HG03108 (cell line): ENCODE results near the gene IL2RA.
"Not testable (repeated sequence)": the region's sequence is repeated elsewhere in the genome, so short reads cannot be mapped to it uniquely, and the experiment has no call there.

Experiments used
- ATAC-seq: cut with Tn5 transposase; IDR thresholded peaks from one replicate; pipeline ENCODE4 v1.9.1; 2021; ENCODE audit warnings: moderate library complexity; ENCODE audit not compliant: unreplicated experiment

IL2RA gene

DNA sequence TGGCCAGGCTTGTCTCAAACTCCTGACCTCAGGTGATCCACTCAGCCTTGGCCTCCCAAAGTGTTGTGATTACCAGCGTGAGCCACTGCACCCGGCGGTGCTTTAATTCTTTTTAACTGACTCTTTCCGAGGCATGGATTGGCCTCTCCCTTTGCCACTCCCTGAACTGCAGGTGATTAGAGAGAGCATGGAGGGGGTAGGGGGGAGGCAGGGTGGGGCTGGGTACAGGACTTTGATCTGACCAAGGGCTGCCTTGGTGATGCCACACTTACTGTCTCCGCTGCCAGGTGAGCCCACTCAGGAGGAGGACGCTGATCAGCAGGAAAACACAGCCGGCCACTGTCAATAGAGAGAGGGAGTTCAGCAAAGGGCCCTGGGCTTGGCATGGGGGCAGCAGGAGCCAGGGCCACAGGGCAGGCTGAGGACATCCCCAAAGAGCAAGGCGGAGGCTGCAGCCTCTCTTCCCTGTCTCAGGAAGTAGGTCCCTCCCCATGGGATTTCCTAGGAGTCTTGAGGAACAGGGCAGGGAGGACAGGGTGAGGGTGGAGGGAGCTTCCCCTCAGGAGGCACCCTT is 44.3 kb downstream of the IL2RA start:
- ATAC-seq: no peak

DNA sequence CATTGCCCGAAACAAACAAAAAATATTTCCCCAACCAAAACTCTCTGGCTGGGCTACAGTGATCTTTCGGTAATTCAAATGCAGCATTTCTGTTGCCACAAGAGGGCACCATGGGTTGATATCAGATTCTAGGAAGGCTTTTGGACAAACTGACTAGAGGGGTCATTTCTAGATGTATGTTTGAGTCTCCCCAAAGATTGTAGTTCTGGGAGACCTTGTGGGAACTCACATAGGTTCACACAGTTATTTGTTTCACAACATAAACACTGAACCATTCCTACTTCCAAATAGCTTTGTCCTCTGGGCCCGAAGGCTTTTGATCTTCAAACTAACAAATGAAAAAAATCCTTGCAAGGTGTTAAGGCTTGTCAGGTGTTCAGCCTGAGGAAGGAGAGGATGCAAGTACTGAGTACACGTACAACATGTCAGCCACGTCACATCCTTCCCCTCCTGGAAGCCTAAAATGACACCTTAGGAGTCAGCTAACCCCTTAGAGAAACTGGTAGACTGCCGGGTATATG is 47.9 kb downstream of the IL2RA start:
- no peak for ATAC-seq

DNA sequence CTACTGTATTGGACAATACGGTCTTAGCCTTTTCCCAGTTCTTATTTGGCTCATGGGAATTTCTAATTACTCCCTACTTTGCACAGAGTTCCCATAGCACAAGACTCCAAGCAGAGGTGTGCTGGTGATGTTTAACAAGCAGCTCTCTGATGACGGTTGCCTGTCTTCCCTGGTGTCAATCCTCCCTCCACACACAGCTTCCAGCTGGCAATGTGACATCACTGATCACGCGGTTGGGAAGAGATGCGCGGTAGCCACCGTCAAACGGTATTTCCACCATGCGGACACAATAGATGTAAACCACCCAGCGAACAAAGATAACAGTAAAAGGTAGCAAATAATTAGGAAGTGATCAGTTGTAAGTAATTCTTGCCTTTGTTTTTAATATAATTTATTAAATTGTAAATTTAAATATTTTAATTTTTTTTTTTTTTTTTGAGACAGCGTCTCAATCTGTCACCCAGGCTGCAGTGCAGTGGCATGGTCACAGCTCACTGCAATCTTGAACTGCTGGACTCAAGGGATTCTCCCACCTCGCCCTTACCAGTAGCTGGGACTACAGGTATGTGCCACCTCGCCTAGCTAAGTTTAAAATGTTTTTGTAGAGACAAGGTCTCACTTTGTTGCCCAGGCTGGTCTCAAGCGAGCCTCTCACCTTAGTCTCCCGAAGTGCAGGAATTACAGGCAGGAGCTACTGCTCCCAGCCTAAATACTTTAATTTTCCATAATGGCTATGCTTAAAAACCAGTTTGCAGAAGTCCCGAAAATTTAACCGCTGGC is 48.6 kb downstream of the IL2RA start:
- no peak for ATAC-seq

DNA sequence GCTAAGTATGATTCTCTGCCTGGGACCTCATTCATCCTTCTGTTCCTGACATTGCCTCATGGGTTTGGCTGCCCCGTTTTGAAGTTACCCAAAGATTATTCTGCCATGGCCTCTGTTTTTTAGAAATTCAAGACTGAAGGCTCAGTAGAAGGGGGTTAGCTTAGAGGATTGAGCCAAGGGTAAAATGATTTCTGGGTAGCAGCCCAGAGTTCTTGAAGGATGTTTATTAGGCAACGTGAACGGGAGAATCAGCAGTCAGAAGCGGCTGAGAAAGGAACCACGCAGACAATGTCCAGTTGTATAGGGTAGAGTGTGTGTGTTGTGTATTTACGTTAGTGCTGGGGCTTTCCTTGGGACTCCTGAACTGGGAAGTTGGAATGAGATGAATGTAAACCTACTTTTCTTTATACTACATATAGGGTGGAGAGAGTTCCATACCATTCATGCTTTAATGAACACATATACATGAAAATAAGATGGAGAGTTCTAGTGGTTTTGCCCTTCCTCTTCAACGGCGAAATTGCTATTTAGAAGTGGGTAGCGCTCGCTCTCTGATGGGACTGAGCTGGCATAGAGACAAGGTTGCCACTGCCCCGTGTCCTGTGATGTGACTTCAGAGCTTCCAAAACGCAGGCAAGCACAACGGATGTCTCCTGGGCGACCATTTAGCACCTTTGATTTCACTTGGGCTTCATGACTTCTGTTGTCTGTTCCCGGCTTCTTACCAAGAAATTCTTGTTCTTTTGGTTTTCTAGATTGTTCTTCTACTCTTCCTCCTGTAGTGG is 49.9 kb downstream of the IL2RA start:
- ATAC-seq: no peak

DNA sequence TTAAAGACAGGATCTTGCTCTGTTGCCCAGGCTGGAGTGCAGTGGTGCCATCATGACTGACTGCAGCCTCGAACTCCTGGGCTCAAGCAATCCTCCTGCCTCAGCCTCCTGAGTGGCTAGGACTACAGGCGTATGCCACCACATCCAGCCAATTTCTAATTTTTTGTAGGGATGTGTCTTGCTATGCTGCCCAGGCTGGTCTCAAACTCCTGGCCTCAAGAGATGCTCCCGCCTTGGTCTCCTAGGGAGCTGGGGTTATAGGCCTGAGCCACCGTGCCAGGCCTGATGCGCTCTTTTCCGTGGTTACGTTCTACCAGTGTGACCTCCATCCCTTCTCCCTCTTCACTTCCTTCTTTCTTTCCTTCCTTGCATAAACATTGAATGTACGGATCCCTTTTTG is 50.6 kb downstream of the IL2RA start:
- no peak for ATAC-seq

DNA sequence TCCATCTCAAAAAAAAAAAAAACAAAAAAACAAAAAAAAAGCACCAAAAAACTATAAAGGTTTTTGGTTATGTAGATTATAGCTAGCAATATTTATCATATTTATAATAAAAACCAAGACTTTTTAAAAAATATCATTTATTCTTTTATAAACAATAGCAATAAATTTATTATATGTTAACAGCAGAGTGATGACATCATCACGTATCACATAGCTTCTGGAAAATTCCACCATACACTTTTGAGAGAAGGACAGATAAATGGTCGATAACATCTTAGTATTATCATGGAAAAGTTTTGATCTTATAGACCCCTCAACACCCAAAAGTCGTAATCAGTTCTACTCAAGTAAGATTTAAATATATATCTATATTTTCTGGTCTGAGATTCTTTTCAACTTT is 51.6 kb downstream of the IL2RA start:
- ATAC-seq: no peak

DNA sequence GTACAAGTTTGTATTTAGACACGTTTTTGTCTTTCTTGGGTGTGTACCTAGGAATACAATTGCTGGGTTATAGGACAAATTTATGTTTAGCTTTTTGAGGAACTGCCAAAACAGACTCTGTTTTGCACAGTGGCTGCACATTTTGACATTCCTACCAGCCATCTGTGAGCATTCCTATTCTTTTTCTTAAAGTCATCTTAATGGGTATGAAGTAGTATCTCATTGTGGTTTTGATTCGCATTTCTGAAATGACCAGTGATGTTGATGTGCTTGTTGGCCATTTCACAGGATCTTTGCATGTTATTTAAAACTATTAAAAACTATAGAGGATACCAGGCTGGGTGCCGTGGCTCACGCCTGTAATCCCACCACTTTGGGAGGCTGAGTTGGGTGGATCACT is 52.2 kb downstream of the IL2RA start:
- ATAC-seq: no peak

DNA sequence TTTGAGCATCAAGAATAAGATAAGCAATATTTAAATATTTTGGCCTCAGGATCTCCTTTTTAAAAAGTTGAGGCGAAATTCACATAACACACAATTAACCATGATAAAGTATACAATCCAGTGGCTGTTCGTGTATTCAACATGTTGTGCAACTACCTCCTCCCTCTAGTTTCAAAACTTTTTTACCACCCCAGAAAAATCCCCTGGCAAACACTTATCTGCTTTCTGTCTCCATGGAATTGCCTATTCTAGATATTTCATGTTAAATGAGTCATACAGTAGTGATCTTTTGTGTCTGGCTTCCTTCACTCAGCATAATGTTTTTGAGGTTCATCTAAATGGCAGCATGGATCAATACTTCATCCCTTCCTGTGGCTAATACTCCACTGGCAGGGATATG is 53.0 kb downstream of the IL2RA start:
- ATAC-seq: no peak

DNA sequence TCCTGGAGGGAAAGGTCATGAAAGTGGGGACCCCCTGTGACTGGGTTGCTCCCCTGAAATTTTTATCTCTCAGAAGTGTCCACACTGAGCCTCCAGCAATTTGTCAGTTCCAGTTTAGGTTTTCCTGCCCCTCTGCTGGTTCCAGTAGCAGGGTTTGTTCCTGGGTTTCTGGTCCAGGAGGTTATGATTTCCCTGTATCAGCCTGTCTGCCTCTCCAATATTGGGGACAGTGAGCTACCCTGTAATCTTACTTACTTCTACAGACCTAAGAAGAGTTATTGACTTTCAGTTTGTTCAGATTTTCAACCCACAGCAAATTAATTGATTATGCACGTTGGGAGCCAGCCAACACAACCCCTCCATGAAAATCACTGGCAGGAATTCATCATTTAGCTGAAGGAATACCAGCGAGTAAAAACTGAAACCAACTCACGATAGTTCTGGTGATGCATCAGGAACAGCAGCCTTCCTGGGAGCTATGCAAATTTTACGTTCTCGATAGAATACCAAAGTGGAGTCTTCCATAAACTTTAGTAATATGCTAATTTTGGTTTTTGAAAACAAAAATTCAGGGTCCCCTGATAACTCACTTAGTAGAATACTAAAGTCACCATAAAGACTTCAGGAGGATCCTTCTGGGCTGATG is 53.5 kb downstream of the IL2RA start:
- ATAC-seq: no peak

DNA sequence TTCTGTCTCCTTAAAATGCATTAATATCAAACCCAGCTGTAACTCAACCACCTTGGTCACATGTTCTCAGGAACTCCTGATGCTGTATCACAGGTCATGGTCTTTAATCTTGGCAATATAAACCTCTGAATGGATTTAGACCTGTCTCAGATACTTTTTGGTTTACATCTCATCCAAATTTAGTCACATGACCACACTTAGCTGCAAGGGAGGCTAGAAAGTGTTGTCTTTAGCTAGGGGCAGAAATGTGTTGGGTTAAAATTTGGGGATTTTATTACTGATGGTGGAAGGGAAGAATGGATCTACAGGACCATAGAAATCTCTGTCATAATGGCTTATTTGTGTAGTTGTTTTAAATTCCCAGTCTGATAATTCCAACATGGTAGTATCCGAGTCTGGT is 55.2 kb downstream of the IL2RA start:
- ATAC-seq: no peak

DNA sequence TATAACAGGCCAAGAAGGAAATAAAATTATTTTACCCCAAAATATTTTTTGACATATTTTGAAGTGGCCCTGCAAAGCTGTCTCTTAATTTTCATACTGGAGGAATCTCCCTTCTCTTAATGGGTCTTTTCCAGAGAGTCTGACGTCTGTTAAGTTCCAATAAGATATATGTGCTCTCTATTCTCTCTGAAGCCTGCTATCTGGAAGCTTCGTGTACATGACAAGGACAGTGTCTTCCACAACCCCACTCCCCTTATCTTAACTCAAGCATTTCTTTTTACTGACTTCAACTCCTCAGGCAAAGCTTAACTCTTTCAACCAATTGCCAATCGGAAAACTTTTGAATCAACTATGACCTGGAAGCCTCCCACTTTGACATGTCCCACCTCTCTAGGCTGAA is 55.6 kb downstream of the IL2RA start:
- no peak for ATAC-seq

DNA sequence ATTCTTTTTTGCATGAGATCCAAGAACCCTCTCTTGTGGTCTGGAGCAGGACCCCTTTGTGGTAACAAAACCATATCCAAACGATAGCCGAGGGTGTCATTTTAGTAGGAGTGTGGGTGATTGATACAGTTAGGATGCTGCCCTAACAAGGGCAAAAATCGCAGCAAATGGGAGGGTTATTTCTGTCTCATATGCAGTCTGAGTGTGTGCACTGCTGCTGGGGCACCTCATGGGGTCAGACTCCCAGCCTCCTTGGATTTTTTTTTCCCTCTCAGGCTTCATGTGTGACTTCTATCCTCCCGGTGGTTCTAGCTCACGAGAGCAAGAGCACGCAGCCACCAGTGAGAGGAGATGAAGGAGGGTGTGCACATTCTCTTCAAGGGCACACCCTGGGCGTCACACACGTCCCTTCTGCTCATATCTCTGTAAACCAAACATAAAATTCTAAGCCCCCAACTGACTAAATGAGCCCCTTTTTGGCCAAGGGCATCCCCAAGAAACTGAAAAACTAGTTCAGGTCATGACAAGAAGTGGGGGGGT is 56.2 kb downstream of the IL2RA start:
- no peak for ATAC-seq

DNA sequence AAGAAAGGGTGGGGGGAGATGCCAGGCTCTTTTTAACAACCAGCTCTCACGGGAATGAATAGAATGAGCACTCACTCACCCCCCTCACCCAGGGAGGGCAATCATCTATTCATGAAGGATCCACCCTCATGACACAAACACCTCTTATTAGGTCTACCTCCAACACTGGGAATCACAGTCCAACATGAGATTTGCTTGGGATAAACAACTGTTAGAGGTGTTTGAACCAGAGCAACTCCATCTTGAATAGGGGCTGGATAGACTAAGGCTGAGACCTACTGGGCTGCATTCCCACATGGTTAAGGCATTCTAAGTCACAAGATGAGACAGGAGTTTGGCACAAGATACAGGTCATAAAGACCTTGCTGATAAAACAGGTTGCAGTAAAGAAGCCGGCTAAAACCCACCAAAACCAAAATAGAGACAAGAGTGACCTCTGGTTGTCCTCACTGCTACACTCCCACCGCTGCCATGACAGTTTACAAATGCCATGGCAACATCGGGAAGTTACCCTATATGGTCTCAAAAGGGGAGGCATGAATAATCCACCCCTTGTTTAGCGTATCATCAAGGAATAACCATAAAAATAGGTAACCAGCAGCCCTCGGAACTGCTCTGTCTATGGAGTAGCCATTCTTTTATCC is 56.9 kb downstream of the IL2RA start:
- not testable (repeated sequence) for ATAC-seq

DNA sequence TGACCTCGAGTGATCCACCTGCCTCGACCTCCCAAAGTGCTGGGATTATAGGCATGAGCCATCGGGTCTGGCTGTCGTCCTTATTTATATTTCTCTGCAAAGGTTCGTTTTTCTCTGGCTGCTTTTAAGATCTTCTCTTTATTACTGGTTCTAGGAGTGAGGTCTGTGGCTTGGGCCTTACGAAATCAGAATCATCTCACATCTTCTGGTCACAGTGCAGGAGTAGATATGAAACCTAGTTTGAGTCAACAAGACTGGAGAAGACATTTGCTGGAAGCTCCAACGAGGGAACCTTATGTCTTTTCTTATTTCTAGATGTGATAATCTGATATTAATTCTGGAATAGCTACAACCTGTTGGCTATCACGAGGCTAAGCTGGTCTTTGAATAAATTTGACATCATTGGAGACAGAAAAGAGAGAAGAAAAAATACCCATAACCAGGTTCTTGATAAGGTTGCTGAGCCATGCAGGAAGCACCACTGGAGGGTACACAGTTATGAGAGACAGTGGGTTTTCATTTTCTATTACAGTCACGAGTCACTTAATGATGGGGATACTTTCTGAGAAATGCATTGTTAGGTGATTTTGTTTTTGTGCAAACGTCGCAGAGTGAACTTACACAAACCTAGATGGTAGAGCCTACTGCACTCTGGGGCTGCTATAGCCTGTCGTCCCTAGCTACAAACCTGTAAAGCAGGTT is 59.2 kb downstream of the IL2RA start:
- no peak for ATAC-seq

DNA sequence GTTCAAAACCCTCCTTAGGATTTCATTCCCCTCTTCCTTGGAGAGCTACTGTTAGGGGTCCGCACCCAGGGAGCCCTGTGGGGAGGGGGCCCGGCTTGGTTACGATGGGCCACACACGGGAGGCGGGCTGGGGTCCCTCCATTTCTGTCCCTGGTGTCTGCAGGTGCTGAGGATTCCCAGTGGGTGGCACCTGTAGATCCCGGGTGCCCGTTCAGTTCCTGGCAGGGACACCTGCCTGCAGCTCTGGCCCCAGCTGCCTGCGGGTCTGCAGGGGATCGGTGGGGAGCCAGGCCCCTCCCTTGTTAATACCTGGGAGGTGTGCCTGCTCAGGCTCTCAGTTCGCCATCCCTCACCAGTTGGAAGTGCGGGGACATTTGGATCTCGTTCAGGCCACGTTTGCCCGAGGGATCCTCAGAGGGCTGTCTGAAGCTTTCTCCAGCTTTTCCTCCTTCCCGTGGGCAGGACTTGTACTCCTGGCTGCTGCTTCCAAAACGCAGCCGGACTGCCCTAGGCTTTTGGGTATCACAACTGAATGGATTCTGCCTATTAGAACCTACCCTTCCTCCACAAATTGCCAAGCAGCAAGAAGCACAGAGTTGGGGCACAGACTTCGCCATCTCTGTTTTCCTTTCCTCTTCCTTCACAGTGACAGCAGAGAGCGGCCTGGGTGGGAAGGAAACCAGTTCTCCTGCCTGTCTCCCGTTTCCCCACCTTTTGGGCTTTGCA is 62.6 kb downstream of the IL2RA start:
- ATAC-seq: no peak

DNA sequence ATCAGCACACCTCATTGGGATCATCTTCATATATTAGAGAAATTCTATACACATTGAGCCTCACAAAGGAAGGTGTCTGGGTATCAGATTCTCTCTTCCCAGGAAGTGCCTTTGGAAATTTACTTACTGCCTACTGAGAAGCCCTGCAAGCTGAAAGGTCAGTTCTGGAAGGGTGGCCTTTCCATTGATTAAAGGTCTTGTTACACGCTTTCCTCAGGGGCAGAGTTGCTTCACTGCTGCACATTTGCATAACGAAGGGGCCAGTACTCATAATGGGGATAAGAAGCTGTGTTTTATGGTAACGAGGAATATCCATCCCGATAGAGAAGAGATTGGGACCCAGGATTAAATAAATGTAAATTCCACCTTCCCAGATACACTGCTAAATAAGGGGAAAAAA is 65.5 kb downstream of the IL2RA start:
- ATAC-seq: no peak

DNA sequence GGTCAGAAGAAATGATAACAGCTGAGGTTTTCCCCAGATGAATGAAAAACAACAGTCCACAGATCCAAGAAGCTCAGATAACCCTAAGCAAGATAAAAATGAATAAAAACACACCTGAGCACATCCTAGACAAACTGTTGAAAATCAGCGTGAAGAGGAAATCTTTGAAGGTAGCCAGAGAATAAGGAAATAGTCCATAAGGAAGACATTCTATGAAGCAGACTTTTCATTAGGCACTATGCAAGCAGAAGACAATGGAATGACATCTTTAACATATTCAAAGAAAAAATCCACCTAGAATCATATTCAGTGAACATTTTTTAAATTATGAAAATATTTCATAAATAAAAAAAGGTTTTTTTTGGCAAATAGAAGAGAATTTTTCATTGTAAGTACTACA is 69.8 kb downstream of the IL2RA start:
- ATAC-seq: no peak

DNA sequence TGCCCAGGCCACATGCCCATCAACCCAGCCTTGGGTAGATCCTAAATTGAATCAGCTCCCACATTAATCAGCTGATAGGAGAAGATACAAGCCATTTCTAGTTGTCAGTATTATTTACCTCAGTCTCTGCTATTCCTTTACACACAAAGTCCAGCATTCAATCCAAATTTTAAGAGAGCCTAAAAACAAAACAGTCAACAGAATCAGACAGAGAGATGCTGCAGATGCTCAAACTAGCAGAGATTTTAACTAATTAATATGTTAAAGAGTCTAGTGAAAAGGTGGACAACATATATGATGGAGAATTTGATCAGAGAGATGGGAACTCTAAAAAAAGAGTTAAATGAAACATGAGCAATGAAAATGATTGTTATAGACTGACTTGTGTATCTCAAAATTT is 70.5 kb downstream of the IL2RA start:
- ATAC-seq: no peak

DNA sequence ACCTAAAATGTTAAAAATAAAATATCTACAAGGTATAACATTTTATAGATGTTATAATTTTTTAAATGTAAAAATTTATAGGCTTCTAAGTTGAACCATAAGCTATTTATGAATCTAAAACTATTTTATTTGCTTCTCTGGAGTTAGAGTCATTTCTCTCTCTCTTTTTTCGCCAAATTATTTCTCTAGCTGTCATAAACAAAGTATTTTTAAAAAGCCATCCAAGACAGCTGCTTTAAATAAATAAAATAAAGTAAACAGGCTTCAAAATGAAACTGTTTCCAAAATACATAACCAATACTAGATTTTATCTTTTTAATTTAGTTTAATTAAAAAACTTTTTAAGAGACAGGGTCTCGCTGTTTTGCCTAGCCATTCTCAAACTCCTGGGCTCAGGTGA is 72.4 kb downstream of the IL2RA start:
- no peak for ATAC-seq
